Fibroblast of the conjunctiva (primary cell): ENCODE results near the gene ZNG1C.
"Not testable (repeated sequence)": the region's sequence is repeated elsewhere in the genome, so short reads cannot be mapped to it uniquely, and the experiment has no call there.

ENCODE experiments used
- DNase-seq: peaks from one replicate; pipeline ENCODE4 v3.0.0-alpha.2; 2010; ENCODE audit warnings: low read depth

Gene ZNG1C

DNA sequence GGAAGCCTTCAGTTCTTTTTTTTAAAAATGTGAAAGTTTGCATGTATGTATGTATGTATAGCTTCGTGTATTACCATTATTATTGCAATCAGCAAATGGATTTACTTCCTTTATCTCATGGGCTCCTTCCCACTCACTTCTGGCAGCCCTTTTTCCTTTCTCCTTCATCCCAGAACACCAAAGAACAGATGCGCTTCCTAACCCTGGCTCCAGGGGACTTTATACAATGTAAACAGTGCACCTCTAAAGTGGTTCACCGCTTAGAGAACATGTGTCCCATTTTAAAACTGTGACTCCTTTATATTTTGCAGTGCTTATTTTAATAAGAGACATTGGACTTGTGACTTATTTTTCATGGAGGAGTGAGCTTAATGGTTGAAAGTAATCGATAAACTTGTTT, 101.5 kb downstream of the ZNG1C start:
- DNase-seq = not testable (repeated sequence)

DNA sequence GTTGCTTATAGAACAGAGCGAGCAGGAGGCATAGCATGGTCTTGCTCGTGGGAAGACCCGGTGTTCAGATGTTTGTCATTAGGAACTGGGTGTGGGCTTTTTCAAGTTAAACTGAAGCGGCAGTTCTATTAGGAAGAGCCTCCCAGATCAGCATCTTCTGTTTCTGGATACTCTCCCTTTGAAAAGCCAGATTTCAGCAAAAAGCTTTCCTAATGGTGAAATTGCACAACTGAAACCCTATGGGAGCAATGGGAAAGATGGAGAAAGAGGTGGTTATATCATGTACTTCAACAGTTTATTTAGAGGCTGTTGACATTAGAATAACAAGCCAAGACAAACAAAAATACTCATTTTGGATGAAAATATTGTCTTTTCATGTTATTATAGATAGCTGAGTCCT, 102.2 kb downstream of the ZNG1C start:
- DNase-seq = not testable (repeated sequence)
